ENCODE measurements around the gene ARID2.

Gene ARID2

GRCh38 chr12:45849289-45849688, 119.8 kb downstream of the ARID2 start:
- Mint-ChIP-seq H3K27ac (no peak overlapping the region), H3K27me3 (no peaks in the 10 kb centered on the region), H3K9me3 (no peaks in the 10 kb centered on the region), H3K4me1 (no peaks in the 10 kb centered on the region), H3K4me3 (no peak overlapping the region)
- DNase-seq (no peak), ATAC-seq (no peak)

- no peaks in the 10 kb centered on the region for H3K27me3 Mint-ChIP-seq
- no peak for DNase-seq
- H3K4me1 Mint-ChIP-seq = no peaks in the 10 kb centered on the region
- ATAC-seq = no peak
- H3K4me3 Mint-ChIP-seq = no peak overlapping the region
- no peak overlapping the region for H3K27ac Mint-ChIP-seq
- H3K9me3 Mint-ChIP-seq = no peaks in the 10 kb centered on the region
Measured at GRCh38 chr12:45850302-45850701, 120.8 kb downstream of the ARID2 start.

GRCh38 chr12:45852508-45852907, 123.0 kb downstream of the ARID2 start:
- Mint-ChIP-seq H3K9me3 (no peaks in the 10 kb centered on the region), H3K4me3 (no peak overlapping the region), H3K27ac (no peak overlapping the region), H3K27me3 (no peaks in the 10 kb centered on the region), H3K4me1 (no peaks in the 10 kb centered on the region)
- no peak for DNase-seq
- no peak for ATAC-seq

GRCh38 chr12:45853550-45853949, 124.0 kb downstream of the ARID2 start:
- Mint-ChIP-seq H3K4me3 (no peak overlapping the region), H3K4me1 (no peaks in the 10 kb centered on the region), H3K9me3 (no peaks in the 10 kb centered on the region), H3K27me3 (no peaks in the 10 kb centered on the region), H3K27ac (peak overlapping the region in 1 of 2 donors; percentile 54)
- no peak for ATAC-seq
- DNase-seq = no peak

- Mint-ChIP-seq H3K9me3 (no peaks in the 10 kb centered on the region), H3K4me3 (no peak overlapping the region), H3K27me3 (no peaks in the 10 kb centered on the region), H3K4me1 (no peaks in the 10 kb centered on the region), H3K27ac (no peak overlapping the region)
- DNase-seq = no peak
- ATAC-seq = no peak
Measured at GRCh38 chr12:45863332-45863731, 133.8 kb downstream of the ARID2 start.

- no peak for ATAC-seq
- Mint-ChIP-seq H3K9me3 (no peaks in the 10 kb centered on the region), H3K4me1 (no peaks in the 10 kb centered on the region), H3K27me3 (no peaks in the 10 kb centered on the region), H3K4me3 (no peak overlapping the region), H3K27ac (no peak overlapping the region)
- no peak for DNase-seq
Measured at GRCh38 chr12:45866299-45866698, 136.8 kb downstream of the ARID2 start.

GRCh38 chr12:45872446-45872845, 142.9 kb downstream of the ARID2 start:
- DNase-seq (no peak), ATAC-seq (no peak)
- peaks cover 20% of the 10 kb centered on the region for H3K4me1 Mint-ChIP-seq
- peak overlapping the region in 1 of 2 donors; percentile 31 for H3K27ac Mint-ChIP-seq
- no peaks in the 10 kb centered on the region for H3K27me3 Mint-ChIP-seq
- H3K9me3 Mint-ChIP-seq = no peaks in the 10 kb centered on the region
- no peak overlapping the region for H3K4me3 Mint-ChIP-seq

GRCh38 chr12:45877069-45877468, 147.6 kb downstream of the ARID2 start:
- no peak for DNase-seq
- Mint-ChIP-seq H3K27me3 (no peaks in the 10 kb centered on the region), H3K4me3 (no peak overlapping the region), H3K9me3 (peaks cover 0 to 5% of the 10 kb centered on the region in 2 donors), H3K27ac (no peak overlapping the region), H3K4me1 (peaks cover 36% of the 10 kb centered on the region)
- no peak for ATAC-seq

GRCh38 chr12:45878630-45879255, 149.2 kb downstream of the ARID2 start:
- Mint-ChIP-seq H3K4me3 (no peak overlapping the region), H3K9me3 (peaks cover 0 to 5% of the 10 kb centered on the region in 2 donors), H3K27me3 (no peaks in the 10 kb centered on the region), H3K4me1 (peaks cover 35% of the 10 kb centered on the region), H3K27ac (peak overlapping the region in 1 of 2 donors; percentile 61)
- ATAC-seq (no peak), DNase-seq (no peak)

- Mint-ChIP-seq H3K27me3 (no peaks in the 10 kb centered on the region), H3K9me3 (peaks cover 0 to 5% of the 10 kb centered on the region in 2 donors), H3K27ac (no peak overlapping the region), H3K4me3 (no peak overlapping the region), H3K4me1 (peaks cover 35% of the 10 kb centered on the region)
- DNase-seq = no peak
- ATAC-seq = no peak
Measured at GRCh38 chr12:45879363-45879895, 149.9 kb downstream of the ARID2 start.

GRCh38 chr12:45880533-45880932, 151.0 kb downstream of the ARID2 start:
- peaks cover 1 to 13% of the 10 kb centered on the region in 2 donors for H3K9me3 Mint-ChIP-seq
- H3K27me3 Mint-ChIP-seq = no peaks in the 10 kb centered on the region
- DNase-seq = no peak
- H3K27ac Mint-ChIP-seq = no peak overlapping the region
- no peak for ATAC-seq
- H3K4me3 Mint-ChIP-seq = no peak overlapping the region
- peaks cover 33% of the 10 kb centered on the region for H3K4me1 Mint-ChIP-seq

GRCh38 chr12:45883187-45883586, 153.7 kb downstream of the ARID2 start:
- peaks cover 9 to 18% of the 10 kb centered on the region in 2 donors for H3K9me3 Mint-ChIP-seq
- H3K27me3 Mint-ChIP-seq = no peaks in the 10 kb centered on the region
- ATAC-seq (no peak), DNase-seq (no peak)
- H3K4me3 Mint-ChIP-seq = no peak overlapping the region
- no peak overlapping the region for H3K27ac Mint-ChIP-seq
- H3K4me1 Mint-ChIP-seq = peaks cover 19% of the 10 kb centered on the region

GRCh38 chr12:45886685-45887084, 157.2 kb downstream of the ARID2 start:
- Mint-ChIP-seq H3K27me3 (no peaks in the 10 kb centered on the region), H3K9me3 (peaks cover 9 to 13% of the 10 kb centered on the region in 2 donors), H3K27ac (no peak overlapping the region), H3K4me3 (no peak overlapping the region), H3K4me1 (peaks cover 13% of the 10 kb centered on the region)
- DNase-seq (no peak), ATAC-seq (no peak)

GRCh38 chr12:45887544-45887943, 158.0 kb downstream of the ARID2 start:
- H3K27ac Mint-ChIP-seq = no peak overlapping the region
- no peak overlapping the region for H3K4me3 Mint-ChIP-seq
- H3K4me1 Mint-ChIP-seq = peaks cover 13% of the 10 kb centered on the region

GRCh38 chr12:45890276-45890675, 160.8 kb downstream of the ARID2 start:
- Mint-ChIP-seq H3K27me3 (no peaks in the 10 kb centered on the region), H3K9me3 (peaks cover 7 to 9% of the 10 kb centered on the region in 2 donors), H3K4me3 (no peak overlapping the region), H3K4me1 (peaks cover 13% of the 10 kb centered on the region), H3K27ac (no peak overlapping the region)
- ATAC-seq (no peak), DNase-seq (no peak)

More at GRCh38 chr12:45887544-45887943, 158.0 kb downstream of the ARID2 start:
- ATAC-seq = no peak
- no peak for DNase-seq
- H3K9me3 Mint-ChIP-seq = peaks cover 9 to 13% of the 10 kb centered on the region in 2 donors
- H3K27me3 Mint-ChIP-seq = no peaks in the 10 kb centered on the region

- no peak overlapping the region for H3K4me3 Mint-ChIP-seq
- H3K4me1 Mint-ChIP-seq = peaks cover 13% of the 10 kb centered on the region
- ATAC-seq = no peak
- H3K27ac Mint-ChIP-seq = no peak overlapping the region
- H3K27me3 Mint-ChIP-seq = no peaks in the 10 kb centered on the region
- DNase-seq = no peak
- H3K9me3 Mint-ChIP-seq = peaks cover 0 to 5% of the 10 kb centered on the region in 2 donors
Measured at GRCh38 chr12:45893240-45893639, 163.7 kb downstream of the ARID2 start.

- H3K27ac Mint-ChIP-seq = no peak overlapping the region
- no peaks in the 10 kb centered on the region for H3K27me3 Mint-ChIP-seq
- DNase-seq (no peak), ATAC-seq (no peak)
- H3K9me3 Mint-ChIP-seq = peaks cover 0 to 8% of the 10 kb centered on the region in 2 donors
- peaks cover 12% of the 10 kb centered on the region for H3K4me1 Mint-ChIP-seq
- H3K4me3 Mint-ChIP-seq = no peak overlapping the region
Measured at GRCh38 chr12:45895961-45896360, 166.5 kb downstream of the ARID2 start.

All from stimulated activated naive CD8-positive, alpha-beta T cell treated with anti-CD3 and anti-CD28 coated beads, Interleukin-15, amount 100 ng/mL, for 72 hours (primary cell).